ENCODE results near the gene PARL.

DNA sequence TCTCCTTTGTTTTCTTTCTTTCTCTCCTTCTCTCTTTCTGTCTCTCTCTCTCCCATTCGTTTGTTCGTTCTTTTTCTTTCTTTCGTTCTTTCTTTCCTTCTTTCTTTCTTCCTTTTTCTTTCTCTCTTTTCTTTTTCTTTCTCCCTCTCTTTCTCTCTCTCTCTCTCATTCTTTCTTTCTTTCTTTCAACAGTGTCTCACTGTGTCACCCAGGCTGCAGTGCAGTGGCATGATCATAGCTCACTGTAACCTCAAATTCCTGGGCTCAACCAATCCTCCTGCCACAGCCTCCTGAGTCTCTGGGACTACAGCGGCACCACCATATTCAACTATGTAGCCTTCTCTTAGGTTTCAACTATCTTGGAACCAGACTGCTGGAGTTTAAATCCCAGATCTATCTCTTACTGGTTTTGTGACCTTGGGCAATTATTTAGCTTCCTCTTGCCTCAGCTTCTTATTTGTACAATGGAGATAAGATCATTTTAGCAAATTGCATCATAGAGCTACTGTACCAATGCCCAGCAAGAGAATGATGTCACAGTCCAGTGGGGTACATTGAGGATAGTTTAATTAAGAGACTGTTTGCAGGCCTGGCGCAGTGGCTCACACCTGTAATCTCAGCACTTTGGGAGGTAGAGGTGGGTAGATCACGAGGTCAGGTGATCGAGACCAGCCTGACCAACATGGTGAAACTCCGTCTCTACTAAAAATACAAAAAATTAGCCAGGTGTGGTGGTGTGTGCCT lies 27.3 kb upstream of the PARL start:
- TF ChIP-seq, protein P1, sequence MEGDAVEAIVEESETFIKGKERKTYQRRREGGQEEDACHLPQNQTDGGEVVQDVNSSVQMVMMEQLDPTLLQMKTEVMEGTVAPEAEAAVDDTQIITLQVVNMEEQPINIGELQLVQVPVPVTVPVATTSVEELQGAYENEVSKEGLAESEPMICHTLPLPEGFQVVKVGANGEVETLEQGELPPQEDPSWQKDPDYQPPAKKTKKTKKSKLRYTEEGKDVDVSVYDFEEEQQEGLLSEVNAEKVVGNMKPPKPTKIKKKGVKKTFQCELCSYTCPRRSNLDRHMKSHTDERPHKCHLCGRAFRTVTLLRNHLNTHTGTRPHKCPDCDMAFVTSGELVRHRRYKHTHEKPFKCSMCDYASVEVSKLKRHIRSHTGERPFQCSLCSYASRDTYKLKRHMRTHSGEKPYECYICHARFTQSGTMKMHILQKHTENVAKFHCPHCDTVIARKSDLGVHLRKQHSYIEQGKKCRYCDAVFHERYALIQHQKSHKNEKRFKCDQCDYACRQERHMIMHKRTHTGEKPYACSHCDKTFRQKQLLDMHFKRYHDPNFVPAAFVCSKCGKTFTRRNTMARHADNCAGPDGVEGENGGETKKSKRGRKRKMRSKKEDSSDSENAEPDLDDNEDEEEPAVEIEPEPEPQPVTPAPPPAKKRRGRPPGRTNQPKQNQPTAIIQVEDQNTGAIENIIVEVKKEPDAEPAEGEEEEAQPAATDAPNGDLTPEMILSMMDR (IDR thresholded peaks at IDR 0.05), result no peak
- TF ChIP-seq ZFX (IDR thresholded peaks at IDR 0.05; ENCODE audit: borderline replicate concordance), result no peak
